HG03571 (cell line): ENCODE results near the gene LDLRAD3.
"Not testable (repeated sequence)": the region's sequence is repeated elsewhere in the genome, so short reads cannot be mapped to it uniquely, and the experiment has no call there.

ENCODE experiments used
- ATAC-seq: cut with Tn5 transposase; IDR thresholded peaks from one replicate; pipeline ENCODE4 v1.9.1; 2021; ENCODE audit not compliant: unreplicated experiment

LDLRAD3 gene

GRCh38 chr11:36155770-36156160, 211.9 kb downstream of the LDLRAD3 start:
- ATAC-seq, result no peak

- no peak for ATAC-seq
These were observed 212.4 kb downstream of the LDLRAD3 start for GRCh38 chr11:36156161-36156816.

GRCh38 chr11:36156817-36157519, 213.1 kb downstream of the LDLRAD3 start:
- no peak for ATAC-seq

- ATAC-seq, result no peak
These were observed 216.2 kb downstream of the LDLRAD3 start for GRCh38 chr11:36160091-36160490.

GRCh38 chr11:36161572-36161971, 217.7 kb downstream of the LDLRAD3 start:
- no peak for ATAC-seq

GRCh38 chr11:36162006-36162882, 218.4 kb downstream of the LDLRAD3 start:
- no peak for ATAC-seq

- no peak for ATAC-seq
These were observed 219.1 kb downstream of the LDLRAD3 start for GRCh38 chr11:36162883-36163434.

GRCh38 chr11:36164506-36165250, 220.8 kb downstream of the LDLRAD3 start:
- no peak for ATAC-seq

GRCh38 chr11:36165621-36166397, 221.9 kb downstream of the LDLRAD3 start:
- no peak for ATAC-seq

- ATAC-seq, result no peak
These were observed 223.2 kb downstream of the LDLRAD3 start for GRCh38 chr11:36167073-36167472.

- ATAC-seq, result no peak
These were observed 223.9 kb downstream of the LDLRAD3 start for GRCh38 chr11:36167729-36168128.

GRCh38 chr11:36177836-36178235, 234.0 kb downstream of the LDLRAD3 start:
- no peak for ATAC-seq

GRCh38 chr11:36186340-36187175, 242.7 kb downstream of the LDLRAD3 start:
- no peak for ATAC-seq

GRCh38 chr11:36187622-36188021, 243.8 kb downstream of the LDLRAD3 start:
- ATAC-seq, result no peak

GRCh38 chr11:36189735-36190134, 245.9 kb downstream of the LDLRAD3 start:
- not testable (repeated sequence) for ATAC-seq

GRCh38 chr11:36191941-36192340, 248.1 kb downstream of the LDLRAD3 start:
- no peak for ATAC-seq

GRCh38 chr11:36192425-36193289, 248.8 kb downstream of the LDLRAD3 start:
- ATAC-seq, result no peak

- ATAC-seq, result no peak
These were observed 249.4 kb downstream of the LDLRAD3 start for GRCh38 chr11:36193290-36193619.
